Activated T-cell treated with anti-CD3 and anti-CD28 coated beads, Interleukin-2, amount 50 U/mL, for 4 hours (primary cell): ENCODE data around the gene SMIM38. TPM values are rescaled to one million over a fixed set of nuclear protein-coding genes. Genes with fewer than 3 reads are reported as not detected.
A peak's percentile ranks its signal among the peaks of the same experiment; 100 is the strongest.
"Not testable (repeated sequence)": the region's sequence is repeated elsewhere in the genome, so short reads cannot be mapped to it uniquely, and the experiment has no call there.

Source experiments
- ATAC-seq, 2 donors: fragments of 200-7000 bp; cut with Tn5 transposase; one replicate each; pipeline ENCODE4 v1.10.0; 2021
- DNase-seq: peaks from one replicate; pipeline ENCODE4 v3.0.0-alpha.2; 2020
- H3K27me3 Mint-ChIP-seq: one replicate; pipeline ENCODE4 v1.8.0; 2021; ENCODE audit warnings: low read depth, mixed read lengths
- H3K36me3 Mint-ChIP-seq: one replicate; pipeline ENCODE4 v1.8.0; 2022; ENCODE audit warnings: mixed read lengths; ENCODE audit not compliant: insufficient read depth
- H3K4me1 Mint-ChIP-seq: one replicate; pipeline ENCODE4 v1.8.0; 2021; ENCODE audit warnings: low read depth, mixed read lengths
- H3K4me3 Mint-ChIP-seq: one replicate; pipeline ENCODE4 v1.8.0; 2021; ENCODE audit warnings: mild to moderate bottlenecking, moderate library complexity, mixed read lengths
- H3K9me3 Mint-ChIP-seq: one replicate; pipeline ENCODE4 v1.8.0; 2021; ENCODE audit warnings: mixed read lengths
- total RNA-seq, 3 donors: library from RNA; stranded (reverse); gene quantifications; one replicate each; pipeline ENCODE4 v1.2.1, GENCODE V29; 2021

Gene SMIM38
- total RNA-seq, 3 donors from 2014 or later, result 0.10 to 0.18 (median 0.16) TPM

GRCh38 chr11:69140161-69140560 lies 15.6 kb upstream of the SMIM38 start:
- not testable (repeated sequence) for DNase-seq, H3K4me1 Mint-ChIP-seq, H3K27me3 Mint-ChIP-seq, H3K36me3 Mint-ChIP-seq, H3K4me3 Mint-ChIP-seq, H3K9me3 Mint-ChIP-seq, ATAC-seq

GRCh38 chr11:69140635-69141034 lies 15.1 kb upstream of the SMIM38 start:
- Mint-ChIP-seq H3K4me3 (no peak overlapping the region), H3K36me3 (peaks cover 3% of the 10 kb centered on the region), H3K27me3 (no peaks in the 10 kb centered on the region), H3K4me1 (peaks cover 9% of the 10 kb centered on the region), H3K9me3 (peaks cover 6% of the 10 kb centered on the region)
- no peak for DNase-seq
- no peak for ATAC-seq

- Mint-ChIP-seq H3K9me3 (peaks cover 17% of the 10 kb centered on the region), H3K27me3 (peaks cover 2% of the 10 kb centered on the region), H3K36me3 (peaks cover 7% of the 10 kb centered on the region), H3K4me3 (no peak overlapping the region), H3K4me1 (peaks cover 9% of the 10 kb centered on the region)
- DNase-seq (no peak), ATAC-seq (no peak)
These were observed 14.0 kb upstream of the SMIM38 start for GRCh38 chr11:69141742-69142141.

- ATAC-seq (no peak), DNase-seq (no peak)
- H3K9me3 Mint-ChIP-seq, result peaks cover 20% of the 10 kb centered on the region
- no peak overlapping the region for H3K4me3 Mint-ChIP-seq
- H3K36me3 Mint-ChIP-seq, result peaks cover 7% of the 10 kb centered on the region
- peaks cover 2% of the 10 kb centered on the region for H3K27me3 Mint-ChIP-seq
- peaks cover 9% of the 10 kb centered on the region for H3K4me1 Mint-ChIP-seq
These were observed 12.8 kb upstream of the SMIM38 start for GRCh38 chr11:69142895-69143294.

- DNase-seq (no peak), ATAC-seq (peak; percentile 73 to 78)
- no peak overlapping the region for H3K4me3 Mint-ChIP-seq
- H3K4me1 Mint-ChIP-seq, result peaks cover 9% of the 10 kb centered on the region
- peaks cover 20% of the 10 kb centered on the region for H3K9me3 Mint-ChIP-seq
- H3K27me3 Mint-ChIP-seq, result peaks cover 2% of the 10 kb centered on the region
- peaks cover 7% of the 10 kb centered on the region for H3K36me3 Mint-ChIP-seq
These were observed 11.3 kb upstream of the SMIM38 start for GRCh38 chr11:69144316-69145049.

GRCh38 chr11:69145050-69145380 lies 10.7 kb upstream of the SMIM38 start:
- Mint-ChIP-seq H3K9me3 (peaks cover 21% of the 10 kb centered on the region), H3K4me3 (no peak overlapping the region), H3K36me3 (peaks cover 7% of the 10 kb centered on the region), H3K27me3 (peaks cover 2% of the 10 kb centered on the region), H3K4me1 (peaks cover 9% of the 10 kb centered on the region)
- DNase-seq (no peak), ATAC-seq (no peak)

GRCh38 chr11:69148377-69148762 lies 7.4 kb upstream of the SMIM38 start:
- Mint-ChIP-seq H3K27me3 (peaks cover 4% of the 10 kb centered on the region), H3K9me3 (peaks cover 28% of the 10 kb centered on the region), H3K36me3 (peaks cover 10% of the 10 kb centered on the region), H3K4me3 (no peak overlapping the region), H3K4me1 (peaks cover 9% of the 10 kb centered on the region)
- DNase-seq (no peak), ATAC-seq (no peak)

- H3K36me3 Mint-ChIP-seq, result peaks cover 10% of the 10 kb centered on the region
- DNase-seq (no peak), ATAC-seq (no peak)
- H3K4me1 Mint-ChIP-seq, result peaks cover 9% of the 10 kb centered on the region
- no peak overlapping the region for H3K4me3 Mint-ChIP-seq
- peaks cover 28% of the 10 kb centered on the region for H3K9me3 Mint-ChIP-seq
- peaks cover 4% of the 10 kb centered on the region for H3K27me3 Mint-ChIP-seq
These were observed 6.9 kb upstream of the SMIM38 start for GRCh38 chr11:69148806-69149205.

- not testable (repeated sequence) for H3K27me3 Mint-ChIP-seq, DNase-seq, H3K4me1 Mint-ChIP-seq, ATAC-seq, H3K4me3 Mint-ChIP-seq
- H3K9me3 Mint-ChIP-seq, result peaks cover 28% of the 10 kb centered on the region
- peaks cover 10% of the 10 kb centered on the region for H3K36me3 Mint-ChIP-seq
These were observed 6.2 kb upstream of the SMIM38 start for GRCh38 chr11:69149338-69150045.

GRCh38 chr11:69150175-69150574 lies 5.6 kb upstream of the SMIM38 start:
- DNase-seq (no peak), ATAC-seq (no peak)
- no peak overlapping the region for H3K4me3 Mint-ChIP-seq
- H3K27me3 Mint-ChIP-seq, result peaks cover 4% of the 10 kb centered on the region
- H3K36me3 Mint-ChIP-seq, result peaks cover 7% of the 10 kb centered on the region
- H3K9me3 Mint-ChIP-seq, result peaks cover 25% of the 10 kb centered on the region
- no peaks in the 10 kb centered on the region for H3K4me1 Mint-ChIP-seq

GRCh38 chr11:69151836-69152235 lies 3.9 kb upstream of the SMIM38 start:
- Mint-ChIP-seq H3K9me3 (peaks cover 10% of the 10 kb centered on the region), H3K27me3 (peaks cover 2% of the 10 kb centered on the region), H3K4me3 (no peak overlapping the region), H3K4me1 (peaks cover 10% of the 10 kb centered on the region), H3K36me3 (peaks cover 3% of the 10 kb centered on the region)
- no peak for ATAC-seq
- no peak for DNase-seq

GRCh38 chr11:69152733-69153421 lies 2.9 kb upstream of the SMIM38 start:
- Mint-ChIP-seq H3K36me3 (peaks cover 3% of the 10 kb centered on the region), H3K9me3 (peaks cover 8% of the 10 kb centered on the region), H3K4me1 (peaks cover 10% of the 10 kb centered on the region), H3K4me3 (no peak overlapping the region), H3K27me3 (peaks cover 2% of the 10 kb centered on the region)
- no peak for ATAC-seq
- DNase-seq, result no peak

GRCh38 chr11:69153661-69154060 lies 2.1 kb upstream of the SMIM38 start:
- H3K36me3 Mint-ChIP-seq, result peaks cover 3% of the 10 kb centered on the region
- peaks cover 2% of the 10 kb centered on the region for H3K27me3 Mint-ChIP-seq
- no peak overlapping the region for H3K4me3 Mint-ChIP-seq
- peaks cover 10% of the 10 kb centered on the region for H3K4me1 Mint-ChIP-seq
- ATAC-seq, result no peak
- DNase-seq, result no peak
- peaks cover 8% of the 10 kb centered on the region for H3K9me3 Mint-ChIP-seq

GRCh38 chr11:69154211-69154913 lies 1.4 kb upstream of the SMIM38 start:
- ATAC-seq (no peak), DNase-seq (no peak)
- Mint-ChIP-seq H3K9me3 (peaks cover 8% of the 10 kb centered on the region), H3K27me3 (peaks cover 2% of the 10 kb centered on the region), H3K36me3 (peaks cover 3% of the 10 kb centered on the region), H3K4me3 (no peak overlapping the region), H3K4me1 (peaks cover 10% of the 10 kb centered on the region)
